ENCODE measurements around the gene SCO2.

The SCO2 gene

GRCh38 chr22:50526834-50527801, 1.7 kb upstream of the SCO2 start:
- no peak for TF ChIP-seq CTCF (conservative IDR thresholded peaks at IDR 0.05; ENCODE audit: low read depth, low read length)
- no peak for DNase-seq (ENCODE audit: low read depth)
- H3K4me3 ChIP-seq (ENCODE audit: low read length) = peak overlapping the region; percentile 32

GRCh38 chr22:50526108-50526833, 873 bp upstream of the SCO2 start:
- DNase-seq (ENCODE audit: low read depth) = no peak
- peak overlapping the region; percentile 63 for H3K4me3 ChIP-seq (ENCODE audit: low read length)
- peak; percentile 37 for TF ChIP-seq CTCF (conservative IDR thresholded peaks at IDR 0.05; ENCODE audit: low read depth, low read length)

GRCh38 chr22:50525858-50526107, 385 bp upstream of the SCO2 start:
- no peak for DNase-seq (ENCODE audit: low read depth)
- no peak for TF ChIP-seq CTCF (conservative IDR thresholded peaks at IDR 0.05; ENCODE audit: low read depth, low read length)
- H3K4me3 ChIP-seq (ENCODE audit: low read length) = peak overlapping the region; percentile 63

GRCh38 chr22:50524676-50525103, 708 bp downstream of the SCO2 start:
- H3K4me3 ChIP-seq (ENCODE audit: low read length) = peak overlapping the region; percentile 63
- DNase-seq (ENCODE audit: low read depth) = no peak
- no peak for TF ChIP-seq CTCF (conservative IDR thresholded peaks at IDR 0.05; ENCODE audit: low read depth, low read length)

- no peak for TF ChIP-seq CTCF (conservative IDR thresholded peaks at IDR 0.05; ENCODE audit: low read depth, low read length)
- H3K4me3 ChIP-seq (ENCODE audit: low read length) = peak overlapping the region; percentile 63
- no peak for DNase-seq (ENCODE audit: low read depth)
Measured at GRCh38 chr22:50523806-50524675, 1.4 kb downstream of the SCO2 start.

GRCh38 chr22:50523458-50523805, 2.0 kb downstream of the SCO2 start:
- DNase-seq (ENCODE audit: low read depth) = no peak
- no peak overlapping the region for H3K4me3 ChIP-seq (ENCODE audit: low read length)
- TF ChIP-seq CTCF (conservative IDR thresholded peaks at IDR 0.05; ENCODE audit: low read depth, low read length) = no peak

All from retinal pigment epithelial cell (primary cell).